Activated B cell treated with CpG ODN at 0.5 μM for 24 hours (primary cell): ENCODE results near the gene HBS1L. TPM values are rescaled to one million over a fixed set of nuclear protein-coding genes. Genes with fewer than 3 reads are reported as not detected.

Source experiments
- ATAC-seq: fragments of 200-7000 bp; cut with Tn5 transposase; one replicate; pipeline ENCODE4 v1.10.0; 2021; ENCODE audit warnings: low read depth, mild to moderate bottlenecking, moderate library complexity
- CTCF ChIA-PET: fragments of 350-600 bp; sonication (Branson Sonifier 250); formaldehyde crosslinking; loops from one replicate; lab custom pipeline; 2021; ENCODE audit warnings: antibody characterized with exemption; lab: Charles Lee
- POLR2A ChIA-PET: fragments of 350-600 bp; sonication (Branson Sonifier 250); formaldehyde crosslinking; loops from one replicate; lab custom pipeline; 2021; ENCODE audit warnings: antibody characterized with exemption; lab: Charles Lee
- DNase-seq: peaks from one replicate; pipeline ENCODE4 v3.0.0; 2022
- H3K27ac Mint-ChIP-seq: one replicate; pipeline ENCODE4 v1.8.0; 2020; ENCODE audit warnings: mixed read lengths
- H3K27me3 Mint-ChIP-seq: one replicate; pipeline ENCODE4 v1.8.0; 2021; ENCODE audit warnings: mixed read lengths
- H3K36me3 Mint-ChIP-seq: one replicate; pipeline ENCODE4 v1.8.0; 2021; ENCODE audit warnings: low read depth, mixed read lengths
- H3K4me1 Mint-ChIP-seq: one replicate; pipeline ENCODE4 v1.8.0; 2021; ENCODE audit warnings: mixed read lengths
- H3K4me3 Mint-ChIP-seq: one replicate; pipeline ENCODE4 v1.8.0; 2020; ENCODE audit warnings: mild to moderate bottlenecking, mixed read lengths
- H3K9me3 Mint-ChIP-seq: one replicate; pipeline ENCODE4 v1.8.0; 2020; ENCODE audit warnings: mixed read lengths
- CTCF ChIP-seq: fragments of 200-600 bp; IDR thresholded peaks from one replicate; pipeline ENCODE4 v1.8.0; 2022; ENCODE audit warnings: antibody characterized with exemption, mild to moderate bottlenecking
- intact Hi-C: fragments of 100-400 bp; cut with micrococcal nuclease; formaldehyde crosslinking; loops from one replicate; pipeline ENCODE4 v1.15.1; 2024
- total RNA-seq: library from RNA; stranded (reverse); gene quantifications from 2 replicates; pipeline ENCODE4 v1.2.3, GENCODE V29; 2022

HBS1L gene
- total RNA-seq, 1 donor from 2014 or later: 67.5 TPM

GRCh38 chr6:134959603-134960002 is 95.0 kb downstream of the HBS1L start:
- ATAC-seq: no peak
- CTCF ChIA-PET: no interaction called here
- no peaks in the 10 kb centered on the region for H3K4me1 Mint-ChIP-seq
- POLR2A ChIA-PET: no interaction called here
- no peak overlapping the region for H3K27ac Mint-ChIP-seq
- peaks cover 48% of the 10 kb centered on the region for H3K36me3 Mint-ChIP-seq
- DNase-seq: no peak
- H3K4me3 Mint-ChIP-seq: no peak overlapping the region
- H3K27me3 Mint-ChIP-seq: no peaks in the 10 kb centered on the region
- TF ChIP-seq CTCF: no peak
- peaks cover 4% of the 10 kb centered on the region for H3K9me3 Mint-ChIP-seq
- intact Hi-C loops: no loop called here

- ChIA-PET CTCF (interaction anchor here (0.9 kb wide), 1 partner anchor 16 kb away, joined by 3 read pairs; no protein-coding TSS in a partner anchor), POLR2A (no interaction called here)
- Mint-ChIP-seq H3K27ac (no peak overlapping the region), H3K27me3 (no peaks in the 10 kb centered on the region), H3K36me3 (peaks cover 23% of the 10 kb centered on the region), H3K9me3 (peaks cover 4% of the 10 kb centered on the region), H3K4me3 (no peak overlapping the region), H3K4me1 (no peaks in the 10 kb centered on the region)
- TF ChIP-seq CTCF: no peak
- ATAC-seq (no peak), DNase-seq (no peak)
- intact Hi-C loops: no loop called here
Observed at GRCh38 chr6:134956676-134957075, 97.9 kb downstream of the HBS1L start.

GRCh38 chr6:134956032-134956431 is 98.6 kb downstream of the HBS1L start:
- ChIA-PET POLR2A (no interaction called here), CTCF (interaction anchor here (0.9 kb wide), 1 partner anchor 15 kb away, joined by 3 read pairs; no protein-coding TSS in a partner anchor)
- TF ChIP-seq CTCF: no peak
- ATAC-seq: no peak
- DNase-seq: no peak
- H3K27ac Mint-ChIP-seq: no peak overlapping the region
- intact Hi-C loops: no loop called here
- no peaks in the 10 kb centered on the region for H3K4me1 Mint-ChIP-seq
- H3K36me3 Mint-ChIP-seq: peaks cover 17% of the 10 kb centered on the region
- no peak overlapping the region for H3K4me3 Mint-ChIP-seq
- no peaks in the 10 kb centered on the region for H3K9me3 Mint-ChIP-seq
- no peaks in the 10 kb centered on the region for H3K27me3 Mint-ChIP-seq

- ChIA-PET POLR2A (no interaction called here), CTCF (no interaction called here)
- H3K27ac Mint-ChIP-seq: no peak overlapping the region
- no peak for TF ChIP-seq CTCF
- H3K4me1 Mint-ChIP-seq: no peaks in the 10 kb centered on the region
- H3K4me3 Mint-ChIP-seq: no peak overlapping the region
- peaks cover 8% of the 10 kb centered on the region for H3K36me3 Mint-ChIP-seq
- intact Hi-C loops: no loop called here
- H3K9me3 Mint-ChIP-seq: no peaks in the 10 kb centered on the region
- no peaks in the 10 kb centered on the region for H3K27me3 Mint-ChIP-seq
- DNase-seq: no peak
- ATAC-seq: no peak
Observed at GRCh38 chr6:134954272-134955000, 100.2 kb downstream of the HBS1L start.

- DNase-seq (no peak), ATAC-seq (no peak)
- TF ChIP-seq CTCF: no peak
- no peaks in the 10 kb centered on the region for H3K27me3 Mint-ChIP-seq
- H3K9me3 Mint-ChIP-seq: peaks cover 10% of the 10 kb centered on the region
- H3K4me1 Mint-ChIP-seq: no peaks in the 10 kb centered on the region
- no peak overlapping the region for H3K27ac Mint-ChIP-seq
- H3K36me3 Mint-ChIP-seq: no peaks in the 10 kb centered on the region
- POLR2A ChIA-PET: no interaction called here
- no peak overlapping the region for H3K4me3 Mint-ChIP-seq
- intact Hi-C loops: no loop called here
- CTCF ChIA-PET: no interaction called here
Observed at GRCh38 chr6:134951494-134952263, 102.9 kb downstream of the HBS1L start.
